AG09319 (cell line): Measurements from ENCODE around the gene DPF3.

Experiments used
- DNase-seq: peaks from one replicate; pipeline ENCODE4 v3.0.0-alpha.2; 2010; ENCODE audit warnings: low read depth; ENCODE audit errors: extremely low read depth
- CTCF ChIP-seq: IDR thresholded peaks from 2 replicates; pipeline ENCODE4 v1.5.1; 2011; ENCODE audit warnings: low read depth, mild to moderate bottlenecking, inconsistent platforms, low read length, moderate library complexity

Gene DPF3

GRCh38 chr14:72792051-72792788 is 101.7 kb downstream of the DPF3 start:
- DNase-seq, result no peak
- no peak for TF ChIP-seq CTCF

GRCh38 chr14:72790887-72791566 is 102.9 kb downstream of the DPF3 start:
- TF ChIP-seq CTCF, result no peak
- no peak for DNase-seq

GRCh38 chr14:72788972-72789728 is 104.8 kb downstream of the DPF3 start:
- DNase-seq, result no peak
- no peak for TF ChIP-seq CTCF

- TF ChIP-seq CTCF, result no peak
- DNase-seq, result no peak
Observed at GRCh38 chr14:72788255-72788654, 105.6 kb downstream of the DPF3 start.

- no peak for TF ChIP-seq CTCF
- no peak for DNase-seq
Observed at GRCh38 chr14:72787841-72788240, 106.1 kb downstream of the DPF3 start.

- no peak for TF ChIP-seq CTCF
- DNase-seq, result no peak
Observed at GRCh38 chr14:72786378-72787350, 107.2 kb downstream of the DPF3 start.
